MM.1S (cell line): ENCODE data around the gene DOCK4.

Experiments
- DNase-seq: peaks from one replicate; pipeline ENCODE4 v3.0.0-alpha.2; 2015
- H2AFZ ChIP-seq: fragments of 300-600 bp; sonication (generic); 2 replicates; pipeline ENCODE4 v1.6.0; 2016; ENCODE audit warnings: antibody characterized with exemption, low read length
- H3F3A ChIP-seq: fragments of 300-600 bp; sonication (generic); 2 replicates; pipeline ENCODE4 v1.6.1; 2016; ENCODE audit warnings: mild to moderate bottlenecking, antibody characterized with exemption, low read length, moderate library complexity, mixed read lengths; ENCODE audit not compliant: insufficient read depth
- H3K27ac ChIP-seq: fragments of 300-600 bp; sonication (generic); 2 replicates; pipeline ENCODE4 v1.5.1; 2016; ENCODE audit warnings: mild to moderate bottlenecking, low read length
- H3K27me3 ChIP-seq: fragments of 300-600 bp; sonication (generic); replicated peaks from 2 replicates; pipeline ENCODE4 v1.6.0; 2016; ENCODE audit warnings: low read length; ENCODE audit not compliant: insufficient read depth
- H3K36me3 ChIP-seq: fragments of 300-600 bp; sonication (generic); replicated peaks from 2 replicates; pipeline ENCODE4 v1.6.1; 2016; ENCODE audit warnings: mild to moderate bottlenecking, low read length, mixed read lengths; ENCODE audit not compliant: insufficient read depth
- H3K4me1 ChIP-seq: fragments of 300-600 bp; sonication (generic); 2 replicates; pipeline ENCODE4 v1.6.1; 2016; ENCODE audit warnings: low read length, mixed read lengths
- H3K4me2 ChIP-seq: fragments of 300-600 bp; sonication (generic); 2 replicates; pipeline ENCODE4 v1.6.0; 2016; ENCODE audit warnings: low read depth, low read length
- H3K4me3 ChIP-seq: fragments of 300-600 bp; sonication (generic); 2 replicates; pipeline ENCODE4 v1.5.1; 2016; ENCODE audit warnings: low read length, mixed read lengths
- H3K79me2 ChIP-seq: fragments of 300-600 bp; sonication (generic); 2 replicates; pipeline ENCODE4 v1.6.1; 2016; ENCODE audit warnings: mixed run types, low read length, mixed read lengths
- H3K9ac ChIP-seq: fragments of 300-600 bp; sonication (generic); 2 replicates; pipeline ENCODE4 v1.6.1; 2016; ENCODE audit warnings: low read length, mixed read lengths
- H3K9me2 ChIP-seq: fragments of 300-600 bp; sonication (generic); replicated peaks from 2 replicates; pipeline ENCODE4 v1.6.1; 2016; ENCODE audit warnings: mild to moderate bottlenecking, low read length, mixed read lengths; ENCODE audit not compliant: insufficient read depth
- H3K9me3 ChIP-seq: fragments of 300-600 bp; sonication (generic); replicated peaks from 2 replicates; pipeline ENCODE4 v1.6.1; 2016; ENCODE audit warnings: mild to moderate bottlenecking, low read length, mixed read lengths; ENCODE audit not compliant: insufficient read depth
- H4K20me1 ChIP-seq: fragments of 300-600 bp; sonication (generic); 2 replicates; pipeline ENCODE4 v1.6.1; 2016; ENCODE audit warnings: mild to moderate bottlenecking, low read length, moderate library complexity, mixed read lengths; ENCODE audit not compliant: insufficient read depth
- CTCF ChIP-seq: fragments of 300-600 bp; sonication (generic); IDR thresholded peaks from 2 replicates; pipeline ENCODE4 v1.5.1; 2016; ENCODE audit warnings: antibody characterized with exemption, low read length, mixed read lengths
- EZH2 ChIP-seq: fragments of 300-600 bp; sonication (generic); optimal IDR thresholded peaks from 2 replicates; pipeline ENCODE3; 2017; ENCODE audit warnings: low read depth, mild to moderate bottlenecking, antibody characterized with exemption, low read length, mixed read lengths
- EZH2phosphoT487 ChIP-seq: fragments of 300-600 bp; sonication (generic); IDR thresholded peaks from 2 replicates; pipeline ENCODE4 v1.6.1; 2018; ENCODE audit warnings: antibody characterized with exemption, low read length

The DOCK4 gene

GRCh38 chr7:112067632-112068540 lies 138.3 kb downstream of the DOCK4 start:
- Histone ChIP-seq H3K4me1 (peaks cover 15% of the 10 kb centered on the region), H3K36me3 (no peaks in the 10 kb centered on the region), H3F3A (peaks cover 6% of the 10 kb centered on the region), H2AFZ (no peak overlapping the region), H3K79me2 (peaks cover 79% of the 10 kb centered on the region), H3K4me3 (no peak overlapping the region), H3K27ac (no peak overlapping the region), H3K9ac (no peak overlapping the region), H3K4me2 (no peak overlapping the region), H3K9me2 (no peaks in the 10 kb centered on the region), H3K27me3 (no peaks in the 10 kb centered on the region), H3K9me3 (no peaks in the 10 kb centered on the region), H4K20me1 (no peaks in the 10 kb centered on the region)
- no peak for TF ChIP-seq EZH2
- TF ChIP-seq CTCF = no peak
- TF ChIP-seq EZH2phosphoT487 = no peak
- no peak for DNase-seq

- peaks cover 8% of the 10 kb centered on the region for H3K4me1 ChIP-seq
- H2AFZ ChIP-seq = no peak overlapping the region
- no peak overlapping the region for H3K27ac ChIP-seq
- H3K79me2 ChIP-seq = peaks cover 81% of the 10 kb centered on the region
- H3K9ac ChIP-seq = no peak overlapping the region
- H3K4me2 ChIP-seq = no peak overlapping the region
- no peaks in the 10 kb centered on the region for H3K27me3 ChIP-seq
- H3F3A ChIP-seq = peaks cover 3% of the 10 kb centered on the region; the same call in 1 of the 2 replicates
- no peaks in the 10 kb centered on the region for H4K20me1 ChIP-seq
- H3K9me3 ChIP-seq = no peaks in the 10 kb centered on the region
- DNase-seq = no peak
- TF ChIP-seq EZH2 (no peak), CTCF (no peak), EZH2phosphoT487 (no peak)
- H3K36me3 ChIP-seq = no peaks in the 10 kb centered on the region
- H3K9me2 ChIP-seq = no peaks in the 10 kb centered on the region
- no peak overlapping the region for H3K4me3 ChIP-seq
Observed at GRCh38 chr7:112067200-112067599, 139.0 kb downstream of the DOCK4 start.

GRCh38 chr7:112065758-112066157 lies 140.4 kb downstream of the DOCK4 start:
- Histone ChIP-seq H3K4me2 (no peak overlapping the region), H3K79me2 (peaks cover 81% of the 10 kb centered on the region), H4K20me1 (no peaks in the 10 kb centered on the region), H3K9me3 (no peaks in the 10 kb centered on the region), H3K27ac (no peak overlapping the region), H3K9ac (no peak overlapping the region), H3K4me3 (no peak overlapping the region), H2AFZ (no peak overlapping the region), H3K36me3 (no peaks in the 10 kb centered on the region), H3K9me2 (no peaks in the 10 kb centered on the region), H3K4me1 (peaks cover 7% of the 10 kb centered on the region), H3K27me3 (no peaks in the 10 kb centered on the region), H3F3A (0 out of 2 replicates have a peak, but pooled peaks cover 4% of the 10 kb centered on the region)
- TF ChIP-seq EZH2 (no peak), EZH2phosphoT487 (no peak), CTCF (no peak)
- DNase-seq = no peak
